Stimulated activated CD4-positive, alpha-beta T cell treated with anti-CD3 and anti-CD28 coated beads, TNF-alpha, amount 100 ng/mL, for 1 hour (primary cell): ENCODE measurements around the gene PSPN.
A peak's percentile ranks its signal among the peaks of the same experiment; 100 is the strongest.
"Not testable (repeated sequence)": the region's sequence is repeated elsewhere in the genome, so short reads cannot be mapped to it uniquely, and the experiment has no call there.

Experiments used
- DNase-seq, 3 donors: peaks; one replicate each; pipeline ENCODE4 v3.0.0-alpha.2; 2020; ENCODE audit warnings: low read depth in 3 of 3, low spot score in 1 of 3

Gene PSPN

DNA sequence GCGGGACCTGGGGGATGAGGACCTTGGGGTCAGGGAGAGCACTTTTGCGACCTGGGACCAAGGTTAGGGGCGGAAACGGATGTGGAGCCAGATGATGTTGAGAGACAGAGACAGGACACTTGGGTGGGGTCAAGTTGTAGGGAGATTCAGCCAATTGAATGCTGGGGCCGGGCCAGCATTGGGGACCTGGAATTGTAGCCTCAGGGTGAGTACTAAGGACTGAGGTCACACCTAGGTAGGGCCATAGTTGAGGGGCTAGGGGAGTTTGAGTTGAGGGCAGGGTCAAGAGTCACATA, 2.0 kb downstream of the PSPN start:
- DNase-seq = no peak

DNA sequence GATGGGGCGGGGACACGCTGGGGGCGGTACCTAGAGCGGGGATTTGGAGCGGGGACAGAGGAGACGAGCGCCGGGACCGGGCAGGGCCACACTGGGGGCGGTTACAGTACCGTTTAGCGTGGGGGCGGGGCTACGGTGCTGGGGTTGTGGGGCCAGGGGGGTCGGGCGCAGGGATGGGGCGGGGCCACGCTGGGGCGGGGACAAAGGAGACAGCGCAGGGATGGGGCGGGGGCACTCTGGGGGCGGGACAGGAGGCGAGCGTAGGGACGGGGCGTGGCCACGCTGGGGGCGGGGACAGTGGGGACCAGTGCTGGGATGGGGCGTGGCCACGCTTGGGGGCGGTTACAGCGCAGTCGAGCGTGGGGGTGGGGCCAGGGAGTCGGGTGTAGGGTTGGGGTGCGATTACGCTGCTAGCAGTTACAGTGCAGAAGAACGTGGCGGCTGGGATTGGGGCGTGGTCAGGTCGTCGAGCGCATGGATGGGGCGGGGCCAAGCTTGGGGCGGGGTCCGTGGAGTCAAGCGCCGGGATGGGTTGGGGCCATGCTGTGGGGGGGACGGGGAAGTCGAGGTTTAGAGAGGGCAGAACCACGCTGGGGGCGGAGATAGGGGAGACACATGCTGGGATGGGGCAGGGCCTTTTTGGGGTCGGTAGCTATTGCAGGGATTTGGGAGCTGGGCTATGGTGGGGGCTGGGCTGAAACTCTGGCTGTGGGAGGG, 2.5 kb downstream of the PSPN start:
- peak; percentile 94 to 99 (median 96) for DNase-seq

DNA sequence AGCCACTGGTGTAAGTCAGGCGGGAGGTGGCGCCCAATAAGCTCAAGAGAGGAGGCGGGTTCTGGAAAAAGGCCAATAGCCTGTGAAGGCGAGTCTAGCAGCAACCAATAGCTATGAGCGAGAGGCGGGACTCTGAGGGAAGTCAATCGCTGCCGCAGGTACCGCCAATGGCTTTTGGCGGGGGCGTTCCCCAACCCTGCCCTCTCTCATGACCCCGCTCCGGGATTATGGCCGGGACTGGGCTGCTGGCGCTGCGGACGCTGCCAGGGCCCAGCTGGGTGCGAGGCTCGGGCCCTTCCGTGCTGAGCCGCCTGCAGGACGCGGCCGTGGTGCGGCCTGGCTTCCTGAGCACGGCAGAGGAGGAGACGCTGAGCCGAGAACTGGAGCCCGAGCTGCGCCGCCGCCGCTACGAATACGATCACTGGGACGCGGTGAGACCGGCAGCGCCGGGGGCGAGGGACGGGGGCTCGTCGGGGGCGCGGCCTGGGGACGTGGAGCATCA, 3.1 kb downstream of the PSPN start, which contains the start of gene ALKBH7:
ALKBH7 (plus strand) TSS at position 201 of the 502 bp plus-strand sequence; CDS start at position 228, 27 bp downstream.
- DNase-seq = peak; percentile 77 to 94 (median 90)

DNA sequence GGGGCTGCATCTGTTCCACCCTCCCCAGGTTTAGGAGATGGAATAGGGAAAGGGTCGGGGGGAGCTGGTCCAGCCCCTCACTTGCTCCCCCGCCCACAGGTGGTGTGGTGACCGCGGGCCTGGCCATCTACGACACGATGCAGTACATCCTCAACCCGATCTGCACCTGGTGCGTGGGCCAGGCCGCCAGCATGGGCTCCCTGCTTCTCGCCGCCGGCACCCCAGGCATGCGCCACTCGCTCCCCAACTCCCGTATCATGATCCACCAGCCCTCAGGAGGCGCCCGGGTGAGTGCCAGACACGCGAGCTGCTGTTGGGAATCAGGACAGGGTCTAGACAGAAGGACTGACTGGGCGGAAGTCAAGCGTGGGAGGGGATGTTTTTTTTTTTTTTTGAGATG, 11.4 kb downstream of the PSPN start:
- DNase-seq = no peak

DNA sequence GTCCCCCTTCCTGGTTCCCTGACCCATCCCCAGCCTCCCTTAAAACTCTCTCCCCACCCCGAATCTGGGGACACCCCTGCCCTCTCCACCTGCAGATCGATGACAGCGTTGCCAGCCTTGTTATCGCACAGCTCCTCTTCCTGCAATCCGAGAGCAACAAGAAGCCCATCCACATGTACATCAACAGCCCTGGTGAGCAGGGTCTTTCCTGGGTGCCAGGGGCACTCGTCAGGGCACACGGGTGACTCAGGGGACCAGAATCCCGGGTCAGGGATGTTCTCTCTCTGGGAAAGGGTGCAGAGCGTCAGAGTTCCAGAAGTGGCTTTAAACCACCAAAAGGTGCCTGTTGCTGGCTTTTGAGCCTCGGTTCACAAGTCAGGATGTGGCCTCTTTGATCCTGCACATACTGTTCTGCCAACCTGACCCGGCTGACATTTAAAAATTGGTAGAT, 13.4 kb downstream of the PSPN start:
- DNase-seq = no peak

GRCh38 chr19:6362027-6362350, 13.7 kb downstream of the PSPN start:
- DNase-seq = no peak

DNA sequence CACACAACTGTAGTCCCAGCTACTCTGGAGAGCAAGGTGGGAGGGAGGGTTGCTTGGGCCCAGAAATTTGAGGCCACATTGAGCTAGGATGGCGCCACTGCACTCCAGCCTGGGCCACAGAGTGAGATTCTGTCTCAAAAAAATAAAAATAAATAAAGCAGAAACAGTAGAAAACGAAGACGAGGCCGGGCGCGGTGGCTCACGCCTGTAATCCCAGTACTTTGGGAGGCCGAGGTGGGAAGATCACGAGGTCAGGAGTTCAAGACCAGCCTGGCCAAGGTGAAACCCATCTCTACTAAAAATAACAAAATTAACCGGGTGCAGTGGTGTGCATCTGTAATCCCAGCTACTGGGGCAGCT, 14.9 kb downstream of the PSPN start:
- not testable (repeated sequence) for DNase-seq

GRCh38 chr19:6360445-6360844, 15.3 kb downstream of the PSPN start:
- not testable (repeated sequence) for DNase-seq

GRCh38 chr19:6359568-6360341, 16.0 kb downstream of the PSPN start:
- no peak for DNase-seq

- no peak for DNase-seq
These were observed 17.7 kb downstream of the PSPN start for GRCh38 chr19:6358003-6358402.

DNA sequence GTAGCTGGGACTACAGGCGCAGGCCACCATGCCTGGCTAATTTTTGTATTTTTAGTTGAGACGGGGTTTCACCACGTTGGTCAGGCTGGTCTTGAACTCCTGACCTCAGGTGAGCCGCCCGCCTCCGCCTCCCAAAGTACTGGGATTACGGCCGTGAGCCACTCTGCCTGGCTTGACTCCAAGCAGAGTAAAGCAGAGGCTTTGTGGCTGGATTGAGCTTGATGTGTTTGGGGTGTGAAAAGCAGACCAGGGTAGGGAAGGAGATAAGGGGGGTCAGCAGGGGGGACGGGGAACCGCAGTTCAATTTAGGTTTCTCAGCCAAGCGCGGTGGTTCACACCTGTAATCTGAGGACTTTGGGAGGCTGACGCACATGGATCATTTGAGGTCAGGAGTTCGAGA, 18.6 kb downstream of the PSPN start:
- no peak for DNase-seq

- not testable (repeated sequence) for DNase-seq
These were observed 20.3 kb downstream of the PSPN start for GRCh38 chr19:6355321-6356040.

- DNase-seq = no peak
These were observed 21.5 kb downstream of the PSPN start for GRCh38 chr19:6354098-6354674.

DNA sequence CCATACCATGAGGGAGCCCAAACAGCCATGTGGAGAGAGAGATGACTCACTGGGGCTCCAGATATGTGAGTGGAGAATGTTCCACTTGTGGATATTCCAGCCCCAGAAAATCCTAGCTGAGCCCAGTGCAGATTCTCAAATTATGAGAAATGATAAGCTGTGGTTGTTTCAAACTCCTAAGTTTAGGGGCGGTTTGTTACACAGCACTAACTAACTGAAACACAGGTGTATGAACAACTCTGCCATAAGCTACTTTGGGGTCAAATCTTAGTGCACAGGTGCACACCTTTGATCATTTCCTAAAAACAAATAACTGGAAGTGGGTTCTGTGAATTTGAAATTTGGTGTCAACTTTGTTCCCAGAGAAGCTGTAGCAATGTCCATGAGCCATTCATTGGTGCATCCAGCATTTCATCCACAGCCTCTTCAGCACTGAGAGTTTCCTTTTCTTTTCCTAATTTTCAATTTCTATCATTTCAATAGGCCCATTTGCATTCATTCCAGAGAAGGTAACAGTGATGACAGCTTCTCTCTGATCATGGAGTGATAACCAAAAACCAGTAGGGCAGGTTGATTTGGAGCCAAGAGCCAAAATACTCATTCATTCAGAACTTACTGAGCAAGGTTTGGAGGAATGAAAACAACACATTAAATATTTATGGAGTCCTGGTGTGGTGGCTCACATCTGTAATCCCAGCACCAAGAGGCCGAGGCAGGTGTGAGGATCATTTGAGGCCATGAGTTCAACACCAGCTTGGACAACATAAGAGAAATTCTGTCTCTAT, 23.2 kb downstream of the PSPN start:
- no peak for DNase-seq

DNA sequence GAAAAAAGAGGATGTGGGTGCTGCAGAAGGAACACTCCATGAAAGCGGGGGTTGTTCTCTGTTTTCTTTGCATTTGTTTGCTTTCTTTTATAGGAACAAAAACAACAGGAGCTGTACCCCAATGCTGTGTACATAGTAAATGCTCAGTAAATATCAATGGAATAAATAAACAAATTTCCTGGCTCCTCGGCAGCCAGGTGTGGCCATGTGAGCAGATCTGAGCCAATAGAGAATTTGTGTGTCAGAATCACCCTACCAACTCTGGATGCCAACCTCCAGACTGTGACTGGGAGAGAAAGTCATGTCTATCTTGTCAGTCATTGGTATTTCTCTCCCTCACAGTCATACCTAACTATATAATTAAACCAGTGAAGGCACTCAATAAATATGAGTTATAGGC, 25.0 kb downstream of the PSPN start:
- no peak for DNase-seq

GRCh38 chr19:6349271-6349670, 26.5 kb downstream of the PSPN start:
- not testable (repeated sequence) for DNase-seq

GRCh38 chr19:6343462-6343861, 32.3 kb downstream of the PSPN start:
- no peak for DNase-seq

DNA sequence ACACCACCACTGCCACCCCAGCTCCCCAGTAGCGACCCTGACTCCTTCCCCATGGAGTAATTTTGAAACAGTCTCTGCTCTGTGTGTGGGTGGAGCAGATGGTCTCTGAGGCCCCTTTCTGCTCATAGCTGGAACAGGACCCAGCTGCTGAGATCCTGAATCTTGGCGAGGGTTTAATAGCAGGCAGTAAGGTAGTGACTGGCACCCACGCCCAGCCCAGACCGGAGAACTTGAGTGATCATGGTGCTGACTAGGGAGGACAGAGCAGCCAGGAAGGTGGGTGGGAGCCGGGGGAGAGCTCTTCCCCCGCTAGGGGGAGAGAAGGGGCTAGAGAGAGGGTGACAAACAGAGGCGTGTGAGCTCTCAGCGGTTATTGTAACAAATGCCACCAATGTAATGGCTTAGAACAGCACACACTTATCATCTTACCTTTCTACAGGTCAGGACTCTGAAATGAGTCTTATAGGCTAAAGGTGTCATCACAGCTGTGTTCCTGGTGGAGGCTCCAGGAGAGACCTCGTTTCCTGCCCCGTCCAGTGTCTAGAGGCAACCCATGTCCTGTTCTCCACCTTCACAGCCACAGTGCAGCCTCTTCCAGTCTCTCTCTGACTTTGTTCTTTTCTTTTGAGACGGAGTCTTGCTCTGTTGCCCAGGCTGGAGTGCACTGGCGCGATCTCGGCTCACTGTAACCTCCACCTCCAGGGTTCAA, 35.1 kb downstream of the PSPN start:
- no peak for DNase-seq

DNA sequence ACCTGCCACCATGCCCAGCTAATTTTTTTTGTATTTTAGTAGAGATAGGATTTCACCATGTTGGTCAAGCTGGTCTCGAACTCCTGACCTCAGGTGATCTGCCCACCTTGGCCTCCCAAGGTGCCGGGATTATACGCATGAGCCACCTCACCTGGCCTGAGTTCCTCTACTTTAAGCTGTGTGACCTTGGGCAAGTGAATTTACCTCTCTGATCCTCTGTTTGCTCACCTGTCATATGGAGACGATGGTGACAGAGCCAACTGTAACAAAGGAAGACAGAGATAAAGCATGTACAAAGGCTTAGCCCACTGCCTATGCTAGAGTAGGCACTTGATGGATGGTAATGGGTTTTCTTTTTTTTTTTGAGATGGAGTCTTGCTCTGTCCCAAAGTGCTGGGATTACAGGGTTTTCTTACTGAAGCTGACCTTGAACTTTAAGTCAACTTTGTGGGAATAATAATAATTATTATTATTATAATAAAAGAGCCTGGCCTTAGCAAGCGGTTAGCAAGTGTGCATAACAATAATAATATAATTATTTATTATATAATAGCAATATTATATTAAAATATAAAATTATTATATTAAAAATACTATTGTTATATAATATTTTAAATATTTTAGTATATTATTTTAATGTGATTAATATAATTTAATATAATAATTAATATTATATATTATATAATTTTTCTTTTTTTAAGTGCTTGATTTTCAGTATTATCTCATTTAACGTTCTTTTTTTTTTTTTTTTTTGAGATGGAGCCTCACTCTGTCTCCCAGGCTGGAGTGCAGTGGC, 41.0 kb downstream of the PSPN start:
- DNase-seq = no peak
